MM.1S (cell line): ENCODE data around the gene PPP1R15B.
"Not testable (repeated sequence)": the region's sequence is repeated elsewhere in the genome, so short reads cannot be mapped to it uniquely, and the experiment has no call there.

ENCODE experiments used
- DNase-seq: peaks from one replicate; pipeline ENCODE4 v3.0.0-alpha.2; 2015
- H2AFZ ChIP-seq: fragments of 300-600 bp; sonication (generic); 2 replicates; pipeline ENCODE4 v1.6.0; 2016; ENCODE audit warnings: antibody characterized with exemption, low read length
- H3F3A ChIP-seq: fragments of 300-600 bp; sonication (generic); 2 replicates; pipeline ENCODE4 v1.6.1; 2016; ENCODE audit warnings: mild to moderate bottlenecking, antibody characterized with exemption, low read length, moderate library complexity, mixed read lengths; ENCODE audit not compliant: insufficient read depth
- H3K27ac ChIP-seq: fragments of 300-600 bp; sonication (generic); 2 replicates; pipeline ENCODE4 v1.5.1; 2016; ENCODE audit warnings: mild to moderate bottlenecking, low read length
- H3K27me3 ChIP-seq: fragments of 300-600 bp; sonication (generic); replicated peaks from 2 replicates; pipeline ENCODE4 v1.6.0; 2016; ENCODE audit warnings: low read length; ENCODE audit not compliant: insufficient read depth
- H3K36me3 ChIP-seq: fragments of 300-600 bp; sonication (generic); replicated peaks from 2 replicates; pipeline ENCODE4 v1.6.1; 2016; ENCODE audit warnings: mild to moderate bottlenecking, low read length, mixed read lengths; ENCODE audit not compliant: insufficient read depth
- H3K4me1 ChIP-seq: fragments of 300-600 bp; sonication (generic); 2 replicates; pipeline ENCODE4 v1.6.1; 2016; ENCODE audit warnings: low read length, mixed read lengths
- H3K4me2 ChIP-seq: fragments of 300-600 bp; sonication (generic); 2 replicates; pipeline ENCODE4 v1.6.0; 2016; ENCODE audit warnings: low read depth, low read length
- H3K4me3 ChIP-seq: fragments of 300-600 bp; sonication (generic); 2 replicates; pipeline ENCODE4 v1.5.1; 2016; ENCODE audit warnings: low read length, mixed read lengths
- H3K79me2 ChIP-seq: fragments of 300-600 bp; sonication (generic); 2 replicates; pipeline ENCODE4 v1.6.1; 2016; ENCODE audit warnings: mixed run types, low read length, mixed read lengths
- H3K9ac ChIP-seq: fragments of 300-600 bp; sonication (generic); 2 replicates; pipeline ENCODE4 v1.6.1; 2016; ENCODE audit warnings: low read length, mixed read lengths
- H3K9me2 ChIP-seq: fragments of 300-600 bp; sonication (generic); replicated peaks from 2 replicates; pipeline ENCODE4 v1.6.1; 2016; ENCODE audit warnings: mild to moderate bottlenecking, low read length, mixed read lengths; ENCODE audit not compliant: insufficient read depth
- H3K9me3 ChIP-seq: fragments of 300-600 bp; sonication (generic); replicated peaks from 2 replicates; pipeline ENCODE4 v1.6.1; 2016; ENCODE audit warnings: mild to moderate bottlenecking, low read length, mixed read lengths; ENCODE audit not compliant: insufficient read depth
- H4K20me1 ChIP-seq: fragments of 300-600 bp; sonication (generic); 2 replicates; pipeline ENCODE4 v1.6.1; 2016; ENCODE audit warnings: mild to moderate bottlenecking, low read length, moderate library complexity, mixed read lengths; ENCODE audit not compliant: insufficient read depth
- CTCF ChIP-seq: fragments of 300-600 bp; sonication (generic); IDR thresholded peaks from 2 replicates; pipeline ENCODE4 v1.5.1; 2016; ENCODE audit warnings: antibody characterized with exemption, low read length, mixed read lengths
- EZH2 ChIP-seq: fragments of 300-600 bp; sonication (generic); optimal IDR thresholded peaks from 2 replicates; pipeline ENCODE3; 2017; ENCODE audit warnings: low read depth, mild to moderate bottlenecking, antibody characterized with exemption, low read length, mixed read lengths
- EZH2phosphoT487 ChIP-seq: fragments of 300-600 bp; sonication (generic); IDR thresholded peaks from 2 replicates; pipeline ENCODE4 v1.6.1; 2018; ENCODE audit warnings: antibody characterized with exemption, low read length

PPP1R15B gene

DNA sequence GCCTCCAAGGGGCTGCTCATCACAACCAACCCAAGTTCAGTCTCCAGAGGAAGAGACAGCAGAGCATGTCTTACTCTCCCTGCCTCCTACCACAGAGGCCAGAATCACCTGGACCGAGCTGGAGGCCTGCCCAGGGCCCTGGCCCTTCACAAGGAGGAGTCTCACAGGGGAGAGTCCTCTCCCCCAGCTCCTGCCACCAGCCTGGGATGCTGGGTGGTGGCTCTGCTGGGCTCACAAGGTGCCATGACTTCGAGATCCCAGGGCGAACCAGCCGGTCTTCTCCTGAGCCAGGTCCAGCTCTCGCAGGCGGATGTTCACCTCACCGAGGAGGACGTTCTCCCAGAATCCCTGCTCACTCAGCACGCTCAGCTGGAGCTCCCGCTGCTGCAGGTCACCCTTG lies 13.0 kb upstream of the PPP1R15B start:
- Histone ChIP-seq H2AFZ (no peak overlapping the region), H3K4me2 (no peak overlapping the region), H3K36me3 (no peaks in the 10 kb centered on the region), H3K9me2 (no peaks in the 10 kb centered on the region), H3K9me3 (no peaks in the 10 kb centered on the region), H3K27ac (no peak overlapping the region), H3K4me3 (no peak overlapping the region), H3K79me2 (no peaks in the 10 kb centered on the region), H3F3A (no peaks in the 10 kb centered on the region), H3K4me1 (no peaks in the 10 kb centered on the region), H4K20me1 (no peaks in the 10 kb centered on the region), H3K27me3 (no peaks in the 10 kb centered on the region), H3K9ac (no peak overlapping the region)
- TF ChIP-seq EZH2phosphoT487 (no peak), EZH2 (no peak), CTCF (no peak)
- no peak for DNase-seq

DNA sequence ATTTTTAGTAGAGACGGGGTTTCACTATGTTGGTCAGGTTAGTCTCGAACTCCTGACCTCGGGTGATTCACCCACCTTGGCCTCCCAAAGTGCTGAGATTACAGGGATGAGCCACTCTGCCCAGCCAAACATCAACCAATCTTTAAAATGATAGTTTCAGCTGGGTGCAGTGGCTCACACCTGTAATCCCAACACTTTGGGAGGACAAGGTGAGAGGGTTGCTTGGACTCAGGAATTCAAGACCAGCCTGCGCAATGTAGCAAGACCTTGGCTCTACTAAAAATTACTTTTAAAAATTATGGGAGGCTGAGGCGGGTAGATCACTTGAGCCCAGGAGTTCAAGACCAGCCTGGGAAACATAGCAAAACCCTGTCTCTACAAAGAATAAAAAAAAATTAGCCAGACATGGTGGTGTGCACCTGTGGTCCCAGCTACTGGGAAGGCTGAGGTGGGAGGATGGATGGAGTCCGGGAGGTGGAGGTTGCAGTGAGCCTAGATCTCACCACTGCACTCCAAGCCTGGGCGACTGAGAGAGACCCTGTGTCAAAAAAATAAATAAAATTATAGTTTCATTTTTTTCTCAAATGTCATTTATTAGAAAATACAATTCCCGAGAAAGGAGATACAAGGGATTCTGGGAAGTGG lies 10.6 kb upstream of the PPP1R15B start:
- H3K4me2 ChIP-seq, H3K9ac ChIP-seq: not testable (repeated sequence)

DNA sequence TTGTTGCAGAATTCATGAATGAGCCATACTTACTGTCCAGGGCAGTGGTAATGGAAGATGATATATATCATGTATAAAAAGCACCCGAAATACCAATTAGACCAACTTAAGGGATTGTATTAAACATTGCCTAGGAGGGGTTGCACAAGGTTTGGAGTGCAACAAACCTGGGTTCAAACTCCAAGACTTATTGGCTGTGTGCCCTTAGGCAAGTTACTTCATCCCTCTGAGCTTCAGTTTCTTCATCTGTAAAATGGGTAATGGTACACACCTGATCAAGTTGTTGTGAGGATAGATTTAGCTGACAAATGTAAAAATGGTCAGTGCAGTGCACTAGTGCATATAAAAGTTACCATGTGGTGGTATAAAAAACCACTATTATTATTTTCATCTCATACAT lies 9.8 kb upstream of the PPP1R15B start:
- no peak overlapping the region for H3K9ac ChIP-seq
- H3K9me3 ChIP-seq, result no peaks in the 10 kb centered on the region
- H4K20me1 ChIP-seq, result no peaks in the 10 kb centered on the region
- no peaks in the 10 kb centered on the region for H3K36me3 ChIP-seq
- no peaks in the 10 kb centered on the region for H3K27me3 ChIP-seq
- no peaks in the 10 kb centered on the region for H3K9me2 ChIP-seq
- no peak for DNase-seq
- H3K4me2 ChIP-seq, result no peak overlapping the region
- H3K4me3 ChIP-seq, result no peak overlapping the region
- no peak for TF ChIP-seq EZH2
- no peak for TF ChIP-seq CTCF
- TF ChIP-seq EZH2phosphoT487, result no peak
- no peak overlapping the region for H2AFZ ChIP-seq
- no peaks in the 10 kb centered on the region for H3F3A ChIP-seq
- no peaks in the 10 kb centered on the region for H3K79me2 ChIP-seq
- H3K4me1 ChIP-seq, result no peaks in the 10 kb centered on the region
- H3K27ac ChIP-seq, result no peak overlapping the region

More for the DNA sequence above, 10.6 kb upstream of the PPP1R15B start:
- not testable (repeated sequence) for H3K36me3 ChIP-seq, H3K4me3 ChIP-seq, H3F3A ChIP-seq, H3K9me3 ChIP-seq, H3K4me1 ChIP-seq, H3K9me2 ChIP-seq, DNase-seq, H3K27me3 ChIP-seq, H2AFZ ChIP-seq, H4K20me1 ChIP-seq, H3K79me2 ChIP-seq, H3K27ac ChIP-seq

DNA sequence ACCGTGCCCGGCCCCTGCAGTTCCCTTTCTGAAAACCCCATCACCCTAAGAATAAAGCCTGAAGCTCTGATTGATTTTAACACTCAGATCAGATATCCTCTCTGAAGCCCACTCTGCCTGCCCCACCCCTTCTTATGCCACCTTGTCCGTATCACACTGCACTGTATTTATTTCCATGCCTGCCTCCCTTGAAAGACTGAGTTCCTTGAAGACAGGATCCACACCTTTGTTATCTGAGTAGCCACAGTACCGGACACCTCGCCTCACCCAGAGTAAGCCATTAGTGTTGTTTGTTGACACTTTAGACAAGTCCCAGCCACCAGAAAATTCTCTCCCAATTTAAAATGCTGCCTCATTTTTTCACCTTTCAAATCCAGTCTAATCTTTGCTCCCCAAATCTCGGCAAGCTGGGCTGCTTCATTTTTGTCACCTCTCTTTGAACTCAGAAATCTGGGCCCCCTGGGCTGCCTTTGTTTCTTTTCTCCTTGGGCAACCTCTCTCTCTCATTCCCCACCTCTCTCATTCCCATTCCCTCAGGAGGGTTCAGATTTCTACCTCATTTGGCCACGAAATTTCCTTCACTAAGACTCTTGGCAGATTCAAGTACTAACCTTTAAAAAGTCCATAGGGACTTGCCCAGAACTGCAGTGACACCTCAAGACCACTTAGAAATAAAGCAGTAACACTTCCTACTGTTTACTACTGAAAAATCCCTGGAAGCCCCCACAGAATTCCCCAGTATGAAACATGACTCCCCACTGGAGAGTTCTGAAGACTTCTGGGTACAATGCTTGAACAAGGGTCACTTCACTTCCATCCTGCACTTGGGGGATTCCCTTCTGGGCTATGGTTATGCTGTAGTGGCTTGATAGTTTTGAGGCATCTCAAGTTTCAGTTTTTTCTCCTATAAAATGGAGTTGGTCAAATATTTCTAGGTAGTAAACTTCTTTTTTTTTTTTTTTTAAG lies 8.7 kb upstream of the PPP1R15B start:
- Histone ChIP-seq H3K27me3 (no peaks in the 10 kb centered on the region), H3F3A (no peaks in the 10 kb centered on the region), H3K36me3 (no peaks in the 10 kb centered on the region), H3K9me3 (no peaks in the 10 kb centered on the region), H3K4me2 (no peak overlapping the region), H4K20me1 (no peaks in the 10 kb centered on the region), H3K4me3 (no peak overlapping the region), H3K9me2 (no peaks in the 10 kb centered on the region), H2AFZ (no peak overlapping the region), H3K27ac (no peak overlapping the region), H3K9ac (no peak overlapping the region), H3K4me1 (no peaks in the 10 kb centered on the region), H3K79me2 (no peaks in the 10 kb centered on the region)
- TF ChIP-seq EZH2 (no peak), CTCF (no peak), EZH2phosphoT487 (no peak)
- DNase-seq, result no peak
